Smooth muscle cell (in vitro differentiated cells): ENCODE results near the gene GLRA1. TPM values are rescaled to one million over a fixed set of nuclear protein-coding genes. Genes with fewer than 3 reads are reported as not detected.

Source experiments
- DNase-seq: peaks from one replicate; lab custom pipeline; 2025; ENCODE audit not compliant: unreplicated experiment; lab: John Stamatoyannopoulos, UW
- H2AFZ ChIP-seq: fragments of 200-600 bp; sonication (generic); 2 replicates; pipeline ENCODE4 v1.6.0; 2016; ENCODE audit warnings: antibody characterized with exemption, low read depth, mild to moderate bottlenecking
- H3F3A ChIP-seq: fragments of 200-600 bp; sonication (generic); 2 replicates; pipeline ENCODE4 v1.6.0; 2017; ENCODE audit warnings: antibody characterized with exemption, low read depth
- H3K27ac ChIP-seq: fragments of 200-600 bp; sonication (generic); 2 replicates; pipeline ENCODE4 v1.5.1; 2016; ENCODE audit warnings: low read depth, mild to moderate bottlenecking
- H3K27me3 ChIP-seq: fragments of 200-600 bp; sonication (generic); 2 replicates; pipeline ENCODE4 v1.6.1; 2016; ENCODE audit warnings: low read depth, mild to moderate bottlenecking
- H3K36me3 ChIP-seq: fragments of 200-600 bp; sonication (generic); 2 replicates; pipeline ENCODE4 v1.5.1; 2016; ENCODE audit warnings: low read depth
- H3K4me1 ChIP-seq: fragments of 200-600 bp; sonication (generic); 2 replicates; pipeline ENCODE4 v1.5.1; 2016; ENCODE audit warnings: low read depth
- H3K4me2 ChIP-seq: fragments of 200-600 bp; sonication (generic); 2 replicates; pipeline ENCODE4 v1.6.0; 2016; ENCODE audit warnings: mild to moderate bottlenecking
- H3K4me3 ChIP-seq: fragments of 200-600 bp; sonication (generic); 2 replicates; pipeline ENCODE4 v1.5.1; 2016; ENCODE audit warnings: mild to moderate bottlenecking
- H3K79me2 ChIP-seq: fragments of 200-600 bp; sonication (generic); 2 replicates; pipeline ENCODE4 v1.6.0; 2016; ENCODE audit warnings: low read depth, mild to moderate bottlenecking
- H3K9ac ChIP-seq: fragments of 200-600 bp; sonication (generic); 2 replicates; pipeline ENCODE4 v1.6.0; 2016; ENCODE audit warnings: low read depth
- H3K9me3 ChIP-seq: fragments of 200-600 bp; sonication (generic); replicated peaks from 2 replicates; pipeline ENCODE4 v1.5.1; 2016; ENCODE audit warnings: low read depth
- H4K20me1 ChIP-seq: fragments of 200-600 bp; sonication (generic); 2 replicates; pipeline ENCODE4 v1.6.0; 2016; ENCODE audit warnings: low read depth
- WGBS: methylation state at CpG from one replicate; pipeline ENCODE4 v1.1.7; 2016; ENCODE audit warnings: low lambda C conversion rate; 5-methylcytosine and 5-hydroxymethylcytosine counted together
- polyA plus RNA-seq: library from polyadenylated mRNA; unstranded; fragments of >200 nt; fragmentation: Nextera tagmentation; extraction: Ambion mirVana; gene quantifications from 2 replicates; pipeline ENCODE4 v1.2.1, GENCODE V29; 2016
- total RNA-seq: library from RNA; depleted of rRNA; stranded (reverse); fragments of >200 nt; gene quantifications from 2 replicates; pipeline ENCODE4 v1.2.3, GENCODE V29; 2014
- TF ChIP-seq, protein P1 (sequence below): fragments of 200-600 bp; sonication (generic); IDR thresholded peaks from 2 replicates; pipeline ENCODE4 v1.5.1; 2017; ENCODE audit warnings: borderline replicate concordance, mild to moderate bottlenecking, antibody characterized with exemption; ENCODE audit not compliant: insufficient read depth, poor library complexity, severe bottlenecking

Gene GLRA1
- total and polyA plus RNA-seq, 2 experiments from 2014 or later, result not detected

DNA sequence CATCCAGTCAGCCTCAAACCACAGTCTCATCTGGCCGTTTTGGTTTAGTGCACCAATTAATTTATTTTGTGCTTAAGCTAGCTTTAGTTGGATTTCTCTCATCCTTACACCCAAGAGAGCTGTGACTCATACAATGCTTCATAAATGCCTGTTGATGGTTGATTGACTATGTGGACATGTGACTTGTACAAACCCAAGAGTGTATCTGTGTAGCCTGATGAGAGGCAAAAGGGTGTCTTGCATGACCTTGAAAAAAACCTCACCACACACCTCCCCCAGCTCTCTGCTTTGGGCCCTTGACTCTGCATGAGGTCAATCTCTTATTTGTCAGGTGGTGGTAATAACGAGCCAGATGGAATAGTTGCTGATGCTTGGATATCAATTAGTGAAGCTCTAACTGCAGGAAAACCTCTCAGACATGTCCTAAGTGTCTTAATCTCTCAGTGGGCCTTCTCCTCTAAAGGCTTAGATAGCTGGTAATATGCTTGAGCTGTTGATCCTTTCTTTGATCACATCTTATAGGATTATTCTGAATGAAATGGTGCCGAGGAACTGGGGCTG, 10.6 kb upstream of the GLRA1 start:
- H3K27me3 ChIP-seq, result no peaks in the 10 kb centered on the region
- no peaks in the 10 kb centered on the region for H3K36me3 ChIP-seq
- no peak overlapping the region for H3K4me2 ChIP-seq
- H2AFZ ChIP-seq, result no peak overlapping the region
- H3K79me2 ChIP-seq, result no peaks in the 10 kb centered on the region
- no peaks in the 10 kb centered on the region for H3K4me1 ChIP-seq
- peaks cover 2% of the 10 kb centered on the region for H3F3A ChIP-seq
- no peak overlapping the region for H3K9ac ChIP-seq
- TF ChIP-seq, protein P1, sequence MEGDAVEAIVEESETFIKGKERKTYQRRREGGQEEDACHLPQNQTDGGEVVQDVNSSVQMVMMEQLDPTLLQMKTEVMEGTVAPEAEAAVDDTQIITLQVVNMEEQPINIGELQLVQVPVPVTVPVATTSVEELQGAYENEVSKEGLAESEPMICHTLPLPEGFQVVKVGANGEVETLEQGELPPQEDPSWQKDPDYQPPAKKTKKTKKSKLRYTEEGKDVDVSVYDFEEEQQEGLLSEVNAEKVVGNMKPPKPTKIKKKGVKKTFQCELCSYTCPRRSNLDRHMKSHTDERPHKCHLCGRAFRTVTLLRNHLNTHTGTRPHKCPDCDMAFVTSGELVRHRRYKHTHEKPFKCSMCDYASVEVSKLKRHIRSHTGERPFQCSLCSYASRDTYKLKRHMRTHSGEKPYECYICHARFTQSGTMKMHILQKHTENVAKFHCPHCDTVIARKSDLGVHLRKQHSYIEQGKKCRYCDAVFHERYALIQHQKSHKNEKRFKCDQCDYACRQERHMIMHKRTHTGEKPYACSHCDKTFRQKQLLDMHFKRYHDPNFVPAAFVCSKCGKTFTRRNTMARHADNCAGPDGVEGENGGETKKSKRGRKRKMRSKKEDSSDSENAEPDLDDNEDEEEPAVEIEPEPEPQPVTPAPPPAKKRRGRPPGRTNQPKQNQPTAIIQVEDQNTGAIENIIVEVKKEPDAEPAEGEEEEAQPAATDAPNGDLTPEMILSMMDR, result no peak
- no peak overlapping the region for H3K4me3 ChIP-seq
- DNase-seq, result no peak
- 63% methylated on average over 3 of the region's 3 CpGs for WGBS
- no peak overlapping the region for H3K27ac ChIP-seq
- H4K20me1 ChIP-seq, result no peaks in the 10 kb centered on the region
- peaks cover 13% of the 10 kb centered on the region for H3K9me3 ChIP-seq

DNA sequence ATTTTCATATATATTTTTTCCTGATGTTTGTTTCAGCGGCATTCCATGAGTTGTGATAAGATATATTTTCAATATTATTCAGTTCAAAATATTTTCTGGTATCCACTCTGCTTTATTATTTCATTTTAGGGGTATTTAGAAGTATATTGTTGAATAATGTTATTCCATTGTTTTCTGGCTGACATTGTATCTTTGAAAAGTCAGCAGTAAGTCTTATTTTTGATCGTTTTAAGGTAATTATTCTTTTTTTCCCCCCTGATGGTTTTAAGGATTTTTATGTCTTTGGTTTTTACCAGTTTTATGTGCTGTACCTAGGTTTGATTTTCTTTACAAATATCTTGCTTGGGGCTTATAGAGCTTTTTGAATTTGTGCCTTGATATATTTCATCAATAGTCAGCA, 6.6 kb upstream of the GLRA1 start:
- Histone ChIP-seq H3F3A (peaks cover 2% of the 10 kb centered on the region), H3K27ac (no peak overlapping the region), H4K20me1 (no peaks in the 10 kb centered on the region), H3K9me3 (peaks cover 13% of the 10 kb centered on the region), H2AFZ (no peak overlapping the region), H3K4me1 (no peaks in the 10 kb centered on the region), H3K4me3 (no peak overlapping the region), H3K9ac (no peak overlapping the region), H3K4me2 (no peak overlapping the region), H3K36me3 (no peaks in the 10 kb centered on the region), H3K27me3 (no peaks in the 10 kb centered on the region), H3K79me2 (no peaks in the 10 kb centered on the region)
- TF ChIP-seq, protein P1, result no peak
- DNase-seq, result no peak
- 72% methylated on average over 2 of the region's 2 CpGs for WGBS

DNA sequence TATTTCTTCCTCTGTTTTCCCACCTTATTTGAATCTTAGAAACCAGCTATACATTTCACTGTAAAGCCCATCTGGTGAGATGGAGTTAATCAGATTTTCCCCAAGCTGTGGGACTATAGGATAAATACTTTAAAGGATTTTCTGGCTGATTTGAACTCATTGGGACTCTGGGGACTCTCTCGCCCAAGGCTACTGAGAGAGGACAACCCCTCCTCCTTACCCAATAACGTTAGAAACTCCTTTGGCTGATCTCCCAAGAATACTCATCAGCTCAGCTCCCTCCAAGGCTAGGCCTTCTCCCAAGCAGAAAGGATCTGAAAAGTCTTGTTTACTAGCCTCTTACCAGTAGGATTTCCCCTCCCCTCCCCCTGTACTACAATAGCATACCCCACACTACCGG, 1.5 kb upstream of the GLRA1 start:
- Histone ChIP-seq H3K27me3 (peaks cover 15% of the 10 kb centered on the region), H3K9me3 (peaks cover 1% of the 10 kb centered on the region), H3K79me2 (no peaks in the 10 kb centered on the region), H3K4me3 (no peak overlapping the region), H3K4me1 (no peaks in the 10 kb centered on the region), H4K20me1 (no peaks in the 10 kb centered on the region), H3K4me2 (no peak overlapping the region), H3F3A (no peaks in the 10 kb centered on the region), H3K36me3 (no peaks in the 10 kb centered on the region), H3K27ac (no peak overlapping the region), H2AFZ (no peak overlapping the region), H3K9ac (no peak overlapping the region)
- WGBS, result 84% methylated on average over 3 of the region's 3 CpGs
- DNase-seq, result no peak
- TF ChIP-seq, protein P1, result no peak

DNA sequence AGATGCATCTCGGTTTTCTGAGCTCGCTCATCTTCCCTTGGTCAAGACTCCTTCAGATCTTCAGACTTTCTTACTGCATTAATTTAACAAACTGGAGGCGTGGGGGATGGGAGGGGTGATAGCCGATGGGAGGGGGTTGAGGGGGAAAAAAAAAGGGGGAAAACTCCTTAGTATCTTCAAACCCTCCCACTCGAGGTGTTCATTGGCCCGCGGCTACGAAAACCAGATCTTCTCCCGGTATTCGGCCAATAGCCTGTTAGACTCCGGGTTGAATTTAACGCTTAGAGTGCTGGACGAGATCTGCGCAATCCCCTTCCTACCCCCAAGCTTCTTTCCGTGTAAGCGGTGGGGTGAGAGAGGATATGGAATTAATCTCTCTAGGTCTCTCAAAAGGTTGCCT, 689 bp upstream of the GLRA1 start:
- Histone ChIP-seq H3K27me3 (peaks cover 15% of the 10 kb centered on the region), H3K79me2 (no peaks in the 10 kb centered on the region), H3K4me3 (no peak overlapping the region), H3K4me1 (no peaks in the 10 kb centered on the region), H3K9me3 (no peaks in the 10 kb centered on the region), H3K9ac (no peak overlapping the region), H3K36me3 (no peaks in the 10 kb centered on the region), H3K27ac (no peak overlapping the region), H3K4me2 (no peak overlapping the region), H4K20me1 (no peaks in the 10 kb centered on the region), H2AFZ (no peak overlapping the region), H3F3A (no peaks in the 10 kb centered on the region)
- WGBS, result 77% methylated on average over 16 of the region's 16 CpGs
- DNase-seq, result no peak
- TF ChIP-seq, protein P1, result no peak
